Activated CD8-positive, alpha-beta T cell treated with anti-CD3 and anti-CD28 coated beads for 36 hours (primary cell): ENCODE measurements around the gene LDOC1. TPM values are rescaled to one million over a fixed set of nuclear protein-coding genes. Genes with fewer than 3 reads are reported as not detected.
A peak's percentile ranks its signal among the peaks of the same experiment; 100 is the strongest.

ENCODE experiments used
- ATAC-seq: fragments of 200-7000 bp; cut with Tn5 transposase; one replicate; pipeline ENCODE4 v1.10.0; 2021; ENCODE audit warnings: mild to moderate bottlenecking, moderate library complexity
- CTCF ChIA-PET: fragments of 350-600 bp; sonication (Branson Sonifier 250); formaldehyde crosslinking; loops from one replicate; lab custom pipeline; 2021; ENCODE audit warnings: antibody characterized with exemption; lab: Charles Lee
- POLR2A ChIA-PET: fragments of 350-600 bp; sonication (Branson Sonifier 250); formaldehyde crosslinking; loops from one replicate; lab custom pipeline; 2021; ENCODE audit warnings: antibody characterized with exemption; lab: Charles Lee
- DNase-seq: peaks from one replicate; pipeline ENCODE4 v3.0.0-alpha.2; 2020
- H3K27ac Mint-ChIP-seq: one replicate; pipeline ENCODE4 v1.8.0; 2021; ENCODE audit warnings: mild to moderate bottlenecking, mixed read lengths
- H3K27me3 Mint-ChIP-seq: one replicate; pipeline ENCODE4 v1.8.0; 2021; ENCODE audit warnings: mixed read lengths
- H3K36me3 Mint-ChIP-seq: one replicate; pipeline ENCODE4 v1.8.0; 2021; ENCODE audit warnings: low read depth, mixed read lengths
- H3K4me1 Mint-ChIP-seq: one replicate; pipeline ENCODE4 v1.8.0; 2021; ENCODE audit warnings: low read depth, mixed read lengths
- H3K4me3 Mint-ChIP-seq: one replicate; pipeline ENCODE4 v1.8.0; 2021; ENCODE audit warnings: mild to moderate bottlenecking, moderate library complexity, mixed read lengths
- H3K9me3 Mint-ChIP-seq: one replicate; pipeline ENCODE4 v1.8.0; 2021; ENCODE audit warnings: mixed read lengths
- intact Hi-C: fragments of 100-400 bp; cut with micrococcal nuclease; formaldehyde crosslinking; loops from one replicate; pipeline ENCODE4 v1.10.0; 2022
- total RNA-seq, 2 experiments: library from RNA; stranded (reverse); gene quantifications; one replicate each; pipeline ENCODE4 v1.2.3, GENCODE V29; 2021
- TF ChIP-seq, protein P1 (sequence below): fragments of 200-600 bp; IDR thresholded peaks from one replicate; pipeline ENCODE4 v1.8.0; 2022; ENCODE audit warnings: antibody characterized with exemption, mild to moderate bottlenecking

Gene LDOC1
- total RNA-seq, 2 experiments from 2014 or later: 2.4 to 2.7 TPM

DNA sequence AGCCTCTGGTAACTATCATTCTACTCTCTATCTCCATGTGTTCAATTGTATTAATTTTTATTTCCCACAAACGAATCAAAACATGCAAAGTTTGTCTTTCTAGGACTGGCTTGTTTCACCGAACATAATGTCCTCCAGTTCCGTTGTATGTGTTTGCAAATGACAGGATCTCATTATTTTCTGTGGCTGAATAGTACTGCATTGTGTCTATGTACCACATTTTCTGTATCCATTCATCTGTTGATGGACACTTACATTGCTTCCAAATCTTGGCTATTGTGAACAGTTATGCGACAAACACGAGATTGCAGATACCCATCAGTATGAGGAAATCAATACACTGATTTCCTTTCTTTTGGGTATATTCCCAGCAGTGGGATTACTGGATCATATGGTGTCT lies 8.4 kb upstream of the LDOC1 start:
- intact Hi-C loops: no loop called here
- H3K36me3 Mint-ChIP-seq: no peaks in the 10 kb centered on the region
- H3K9me3 Mint-ChIP-seq: peaks cover 1% of the 10 kb centered on the region
- POLR2A ChIA-PET: no interaction called here
- TF ChIP-seq, protein P1, sequence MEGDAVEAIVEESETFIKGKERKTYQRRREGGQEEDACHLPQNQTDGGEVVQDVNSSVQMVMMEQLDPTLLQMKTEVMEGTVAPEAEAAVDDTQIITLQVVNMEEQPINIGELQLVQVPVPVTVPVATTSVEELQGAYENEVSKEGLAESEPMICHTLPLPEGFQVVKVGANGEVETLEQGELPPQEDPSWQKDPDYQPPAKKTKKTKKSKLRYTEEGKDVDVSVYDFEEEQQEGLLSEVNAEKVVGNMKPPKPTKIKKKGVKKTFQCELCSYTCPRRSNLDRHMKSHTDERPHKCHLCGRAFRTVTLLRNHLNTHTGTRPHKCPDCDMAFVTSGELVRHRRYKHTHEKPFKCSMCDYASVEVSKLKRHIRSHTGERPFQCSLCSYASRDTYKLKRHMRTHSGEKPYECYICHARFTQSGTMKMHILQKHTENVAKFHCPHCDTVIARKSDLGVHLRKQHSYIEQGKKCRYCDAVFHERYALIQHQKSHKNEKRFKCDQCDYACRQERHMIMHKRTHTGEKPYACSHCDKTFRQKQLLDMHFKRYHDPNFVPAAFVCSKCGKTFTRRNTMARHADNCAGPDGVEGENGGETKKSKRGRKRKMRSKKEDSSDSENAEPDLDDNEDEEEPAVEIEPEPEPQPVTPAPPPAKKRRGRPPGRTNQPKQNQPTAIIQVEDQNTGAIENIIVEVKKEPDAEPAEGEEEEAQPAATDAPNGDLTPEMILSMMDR: no peak
- H3K27me3 Mint-ChIP-seq: no peaks in the 10 kb centered on the region
- no peak overlapping the region for H3K27ac Mint-ChIP-seq
- DNase-seq (no peak), ATAC-seq (no peak)
- H3K4me3 Mint-ChIP-seq: no peak overlapping the region
- no peaks in the 10 kb centered on the region for H3K4me1 Mint-ChIP-seq
- CTCF ChIA-PET: no interaction called here

- TF ChIP-seq, protein P1: no peak
- Mint-ChIP-seq H3K27me3 (peaks cover 2% of the 10 kb centered on the region), H3K27ac (no peak overlapping the region), H3K9me3 (no peaks in the 10 kb centered on the region), H3K4me1 (no peaks in the 10 kb centered on the region), H3K4me3 (no peak overlapping the region), H3K36me3 (no peaks in the 10 kb centered on the region)
- intact Hi-C loops: no loop called here
- no peak for DNase-seq
- ATAC-seq: no peak
- ChIA-PET CTCF (no interaction called here), POLR2A (no interaction called here)
Measured at GRCh38 chrX:141183000-141183399, 6.1 kb upstream of the LDOC1 start.

DNA sequence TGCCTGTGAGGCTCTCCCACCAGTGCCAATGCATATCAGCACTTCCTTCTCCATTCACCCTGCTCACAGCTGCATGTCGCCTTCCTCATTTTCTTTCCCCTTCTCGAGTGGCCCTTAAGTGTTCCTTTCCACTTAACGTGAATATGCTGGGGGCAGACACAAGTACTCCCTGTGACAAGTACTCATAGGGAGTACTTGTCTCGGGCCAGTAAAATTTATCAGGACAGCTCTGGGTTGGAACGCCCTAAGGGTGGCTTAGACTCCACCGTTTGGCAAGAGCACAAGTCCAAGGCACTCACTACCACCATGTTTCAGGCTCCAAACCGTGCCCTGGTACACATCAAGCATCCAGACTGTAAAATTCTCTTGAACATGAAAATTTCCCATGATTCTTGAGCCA lies 3.9 kb upstream of the LDOC1 start:
- H3K27ac Mint-ChIP-seq: no peak overlapping the region
- H3K27me3 Mint-ChIP-seq: peaks cover 2% of the 10 kb centered on the region
- DNase-seq (no peak), ATAC-seq (no peak)
- no peaks in the 10 kb centered on the region for H3K9me3 Mint-ChIP-seq
- H3K4me3 Mint-ChIP-seq: no peak overlapping the region
- intact Hi-C loops: no loop called here
- POLR2A ChIA-PET: no interaction called here
- no peaks in the 10 kb centered on the region for H3K4me1 Mint-ChIP-seq
- no peaks in the 10 kb centered on the region for H3K36me3 Mint-ChIP-seq
- TF ChIP-seq, protein P1: no peak
- CTCF ChIA-PET: no interaction called here

GRCh38 chrX:141175786-141176185 lies 1.1 kb downstream of the LDOC1 start:
- Mint-ChIP-seq H3K27ac (no peak overlapping the region), H3K36me3 (no peaks in the 10 kb centered on the region), H3K27me3 (peaks cover 2% of the 10 kb centered on the region), H3K4me3 (peak overlapping the region; percentile 67), H3K4me1 (no peaks in the 10 kb centered on the region), H3K9me3 (no peaks in the 10 kb centered on the region)
- ChIA-PET POLR2A (no interaction called here), CTCF (no interaction called here)
- TF ChIP-seq, protein P1: no peak
- ATAC-seq (no peak), DNase-seq (no peak)
- intact Hi-C loops: no loop called here

GRCh38 chrX:141164406-141164805 lies 12.5 kb downstream of the LDOC1 start:
- Mint-ChIP-seq H3K27me3 (no peaks in the 10 kb centered on the region), H3K4me3 (no peak overlapping the region), H3K27ac (no peak overlapping the region), H3K36me3 (no peaks in the 10 kb centered on the region), H3K9me3 (no peaks in the 10 kb centered on the region), H3K4me1 (no peaks in the 10 kb centered on the region)
- intact Hi-C loops: no loop called here
- CTCF ChIA-PET: no interaction called here
- TF ChIP-seq, protein P1: no peak
- DNase-seq (no peak), ATAC-seq (no peak)
- POLR2A ChIA-PET: no interaction called here
